Uterus (tissue), 2 donors: ENCODE data around the gene BLTP1.

Source experiments
- CTCF ChIP-seq, 4 experiments: fragments of 200-600 bp in 2 of 4; fragments of 450-650 bp in 2 of 4; sonication (generic) in 2 of 4; IDR thresholded peaks; one replicate each; pipeline ENCODE4 v1.5.1; 2016 to 2019; ENCODE audit warnings: antibody characterized with exemption in 4 of 4, mild to moderate bottlenecking in 2 of 4, moderate library complexity in 1 of 4
- POLR2A ChIP-seq, 2 donors: fragments of 450-650 bp; IDR thresholded peaks; one replicate each; pipeline ENCODE4 v1.6.1; 2016; ENCODE audit warnings: antibody characterized with exemption in 2 of 2, mild to moderate bottlenecking in 1 of 2, moderate library complexity in 1 of 2

DNA sequence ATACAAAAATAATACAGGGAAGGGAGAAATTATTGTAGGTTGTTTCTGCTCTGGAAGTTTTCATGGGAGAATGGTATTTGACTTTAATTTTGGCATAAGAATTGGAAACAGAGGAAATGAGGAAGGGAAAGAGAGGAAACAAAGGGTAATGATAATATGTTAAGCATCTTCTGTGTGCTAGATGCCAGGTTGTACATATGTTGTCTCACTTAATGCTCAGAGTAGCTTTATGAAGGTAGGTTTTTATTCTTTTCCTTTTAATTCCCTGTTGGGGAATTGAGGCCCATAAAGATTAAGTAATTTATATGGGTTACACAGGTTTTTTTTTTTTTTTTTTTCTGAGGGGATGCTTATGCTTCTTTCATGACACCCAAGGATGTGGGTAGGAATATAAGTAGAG lies 19.2 kb downstream of the BLTP1 start:
- no peak for TF ChIP-seq POLR2A (IDR thresholded peaks at IDR 0.05)
- no peak for TF ChIP-seq CTCF (IDR thresholded peaks at IDR 0.05)
